ENCODE data around the gene PRKN.
A peak's percentile ranks its signal among the peaks of the same experiment; 100 is the strongest.
"Not testable (repeated sequence)": the region's sequence is repeated elsewhere in the genome, so short reads cannot be mapped to it uniquely, and the experiment has no call there.

Gene PRKN

DNA sequence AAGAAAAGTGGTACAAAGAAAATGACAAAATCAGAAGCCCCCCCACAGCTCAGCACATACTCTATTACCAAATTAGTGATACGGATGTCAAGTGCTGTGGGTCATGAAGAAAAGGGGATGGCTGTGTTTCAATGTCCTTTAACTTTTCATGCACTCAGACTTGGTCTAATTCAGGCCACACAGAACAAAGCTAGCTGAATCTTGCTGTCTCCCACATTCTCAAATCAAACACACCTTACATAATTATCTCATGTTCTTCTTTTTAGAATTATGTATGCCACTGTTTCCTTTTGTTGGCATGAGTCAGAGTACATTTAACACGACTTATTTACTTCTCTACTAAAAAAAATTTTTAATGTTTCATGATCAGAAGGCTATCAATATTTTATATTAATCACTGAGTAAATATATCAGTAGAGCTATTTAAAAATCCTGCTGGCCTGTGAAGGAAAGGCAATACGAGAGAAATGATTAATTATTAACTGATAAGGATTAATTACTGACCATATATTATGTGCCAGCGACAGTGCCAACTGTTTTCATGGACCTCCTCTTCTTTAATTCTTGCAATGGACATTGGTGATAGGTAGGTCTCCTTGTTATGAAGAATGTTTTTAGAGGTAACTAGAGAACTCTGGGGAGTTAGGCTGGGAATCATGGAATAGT is 857.2 kb downstream of the PRKN start:
- DNase-seq = no peak

DNA sequence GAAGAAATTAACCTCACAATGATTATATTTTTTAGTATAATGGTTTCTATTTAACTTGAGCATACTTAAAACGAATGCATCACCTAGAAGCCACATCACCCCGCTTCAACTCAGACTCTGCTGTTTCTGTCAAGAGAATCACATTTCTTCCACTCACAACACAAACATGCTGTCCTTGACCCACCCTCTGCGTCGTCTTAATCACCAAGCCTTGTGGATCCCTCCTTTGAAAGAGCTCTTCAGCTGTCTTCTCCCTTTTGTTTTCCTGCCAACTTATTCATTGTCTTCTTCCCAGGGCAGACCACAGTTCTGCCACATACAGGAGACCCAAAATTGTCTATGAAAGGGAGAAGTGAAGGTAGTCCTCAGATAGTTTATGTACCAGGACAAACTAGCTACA is 858.1 kb downstream of the PRKN start:
- no peak for DNase-seq

DNA sequence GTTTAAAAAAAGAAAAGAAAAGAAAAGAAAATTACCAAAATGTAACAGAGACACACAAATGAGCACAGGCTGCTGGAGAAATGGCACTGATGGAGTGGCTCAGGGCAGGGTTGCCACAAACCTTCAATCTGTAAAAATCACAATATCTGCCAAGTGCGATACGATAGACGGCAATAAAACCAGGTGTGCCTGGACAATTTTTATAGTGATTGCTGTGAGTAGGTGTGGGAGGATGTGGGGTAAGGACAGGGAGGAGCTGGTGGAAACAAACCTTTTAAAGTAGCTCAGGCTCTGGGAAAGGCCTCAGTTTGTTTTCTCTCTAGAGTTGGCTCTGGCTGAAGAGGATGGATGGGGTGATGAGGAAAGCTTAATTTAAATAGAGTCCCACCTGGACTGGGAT is 861.0 kb downstream of the PRKN start:
- no peak for DNase-seq

DNA sequence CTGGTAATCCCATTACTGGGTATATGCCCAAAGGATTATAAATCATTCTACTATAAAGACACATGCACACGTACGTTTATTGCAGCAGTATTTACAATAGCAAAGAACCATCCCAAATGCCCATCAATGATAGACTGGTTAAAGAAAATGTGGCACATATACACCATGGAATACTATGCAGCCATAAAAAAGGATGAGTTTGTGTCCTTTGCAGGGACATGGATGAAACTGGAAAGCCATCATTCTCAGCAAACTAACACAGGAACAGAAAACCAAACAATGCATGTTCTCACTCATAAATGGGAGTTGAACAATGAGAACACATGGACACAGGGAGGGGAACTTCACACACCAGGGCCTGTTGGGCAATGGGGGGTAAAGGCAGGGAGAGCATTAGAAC is 866.5 kb downstream of the PRKN start:
- DNase-seq = not testable (repeated sequence)

DNA sequence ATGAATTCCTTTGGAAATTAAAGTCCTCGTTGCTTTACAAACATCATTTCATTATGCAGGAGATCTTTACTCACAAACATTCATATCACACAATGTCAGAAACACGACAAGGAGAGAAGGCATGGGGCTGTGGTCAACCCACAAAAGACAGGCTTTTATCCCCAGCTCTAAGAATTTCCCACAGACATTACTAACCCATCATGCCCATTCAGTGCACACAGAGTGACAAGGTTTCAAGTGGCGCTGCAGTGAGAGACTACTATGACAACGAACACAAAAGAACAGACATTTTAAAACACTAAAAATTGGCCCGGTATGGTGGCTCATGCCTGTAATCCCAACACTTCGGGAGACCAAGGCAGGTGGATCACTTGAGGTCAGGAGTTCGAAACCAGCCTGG is 873.9 kb downstream of the PRKN start:
- DNase-seq = no peak

DNA sequence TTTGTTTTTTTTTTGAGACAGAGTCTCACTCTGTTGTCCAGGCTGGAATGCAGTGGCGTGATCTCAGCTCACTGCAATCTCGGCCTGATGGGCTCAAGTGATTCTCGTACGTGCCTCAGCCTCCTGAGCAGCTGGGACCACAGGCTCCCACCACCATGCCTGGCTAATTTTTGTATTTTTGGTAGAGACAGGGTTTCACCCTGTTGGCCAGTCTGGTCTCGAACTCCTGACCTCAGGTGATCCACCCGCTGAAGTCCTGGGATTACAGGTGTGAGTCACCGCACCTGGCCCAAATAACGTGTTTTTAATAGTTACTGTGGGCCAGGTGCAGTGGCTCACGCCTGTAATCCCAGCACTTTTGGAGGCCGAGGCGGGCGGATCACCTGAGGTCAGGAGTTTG is 876.1 kb downstream of the PRKN start:
- DNase-seq = not testable (repeated sequence)

DNA sequence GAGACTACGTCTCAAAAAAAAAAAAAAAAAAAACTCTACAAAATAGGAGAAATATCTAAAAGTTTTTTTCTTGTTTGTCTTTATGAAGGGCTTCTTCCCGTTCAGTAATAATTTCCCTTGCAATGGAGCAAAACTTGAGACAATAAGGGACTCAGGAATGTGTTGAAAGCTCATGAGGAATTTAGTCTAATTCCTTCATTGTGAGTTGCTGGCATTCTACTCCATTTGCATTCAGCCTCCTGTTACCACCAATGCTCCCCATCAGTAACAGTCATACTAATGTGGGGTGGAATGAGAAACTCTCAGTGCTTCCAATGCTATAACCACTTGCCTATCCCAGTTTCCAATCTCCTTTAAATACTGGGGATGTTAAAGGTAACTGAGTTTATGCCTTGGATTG is 877.0 kb downstream of the PRKN start:
- no peak for DNase-seq

DNA sequence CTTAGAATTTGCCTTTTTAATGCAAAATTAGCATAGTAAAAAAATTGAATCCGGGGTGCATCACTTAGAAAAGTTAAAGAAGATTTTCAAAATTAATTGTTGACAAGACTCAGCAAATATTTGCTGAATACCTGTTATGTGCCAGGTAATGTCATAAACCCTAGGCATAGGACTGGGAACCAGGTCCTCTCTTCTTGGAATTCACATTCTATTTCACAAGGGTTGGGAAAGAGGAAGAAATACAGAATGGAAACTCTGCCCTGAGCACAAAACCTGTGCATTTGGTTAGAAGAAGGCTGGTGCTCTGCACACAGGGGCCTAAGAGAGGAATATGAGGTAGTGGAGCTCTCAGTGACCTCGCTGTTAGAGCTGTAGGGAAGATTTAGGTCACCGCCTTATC is 879.9 kb downstream of the PRKN start:
- no peak for DNase-seq

DNA sequence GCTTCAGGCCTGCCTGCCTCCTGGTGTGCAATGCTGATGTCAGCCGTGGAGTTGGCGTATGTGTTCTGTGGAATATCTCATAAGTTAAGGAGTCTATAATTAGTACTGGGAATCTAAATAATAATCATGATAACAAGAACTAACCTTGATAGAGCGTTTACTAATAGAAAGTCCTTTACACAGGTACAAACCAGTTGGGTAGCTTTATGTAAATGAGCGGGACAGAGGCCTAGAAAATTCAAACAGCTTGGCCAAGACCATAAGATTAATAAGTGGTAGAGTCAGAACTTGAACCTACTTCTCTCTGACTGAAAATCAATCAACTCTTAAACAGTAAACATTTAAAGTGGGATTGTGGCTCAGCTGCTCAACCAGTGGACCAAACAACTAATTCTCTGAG is 882.8 kb downstream of the PRKN start:
- no peak for DNase-seq

DNA sequence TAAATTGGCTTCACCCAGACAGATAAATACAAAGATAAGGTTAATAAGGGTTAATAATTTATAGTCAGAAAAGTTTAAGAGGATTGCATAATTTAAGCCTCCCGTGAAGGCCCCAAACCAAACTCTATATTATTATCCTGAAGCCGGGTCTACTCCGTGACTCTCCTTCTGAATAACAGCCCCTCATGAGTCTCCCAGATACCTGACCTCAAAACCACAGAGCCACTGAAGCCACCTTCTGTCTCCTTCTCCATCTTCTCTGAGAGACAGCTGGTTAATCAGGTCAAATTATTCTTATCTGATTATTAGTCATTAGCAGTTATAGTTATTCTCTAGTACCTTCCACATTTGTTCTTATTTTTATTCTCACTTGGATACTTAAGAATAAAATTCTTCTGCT is 884.5 kb downstream of the PRKN start:
- no peak for DNase-seq

DNA sequence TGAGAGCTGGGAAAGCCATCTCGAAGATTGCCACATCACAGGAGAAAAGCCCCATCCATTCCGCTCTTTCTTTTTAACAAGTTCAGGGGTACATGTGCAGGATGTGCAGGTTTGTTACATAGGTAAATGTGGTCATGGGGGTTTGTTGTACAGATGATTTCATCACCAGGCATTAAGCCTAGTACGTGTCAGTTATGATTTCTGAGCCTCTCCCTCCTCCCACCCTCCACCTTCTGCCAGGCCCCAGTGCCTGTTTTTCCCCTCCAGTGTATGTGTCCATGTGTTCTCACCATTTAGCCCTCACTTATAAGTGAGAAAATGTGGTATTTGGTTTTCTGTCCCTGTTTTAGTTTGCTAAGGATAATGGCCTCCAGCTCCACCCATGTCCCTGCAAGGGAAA is 887.2 kb downstream of the PRKN start:
- no peak for DNase-seq

DNA sequence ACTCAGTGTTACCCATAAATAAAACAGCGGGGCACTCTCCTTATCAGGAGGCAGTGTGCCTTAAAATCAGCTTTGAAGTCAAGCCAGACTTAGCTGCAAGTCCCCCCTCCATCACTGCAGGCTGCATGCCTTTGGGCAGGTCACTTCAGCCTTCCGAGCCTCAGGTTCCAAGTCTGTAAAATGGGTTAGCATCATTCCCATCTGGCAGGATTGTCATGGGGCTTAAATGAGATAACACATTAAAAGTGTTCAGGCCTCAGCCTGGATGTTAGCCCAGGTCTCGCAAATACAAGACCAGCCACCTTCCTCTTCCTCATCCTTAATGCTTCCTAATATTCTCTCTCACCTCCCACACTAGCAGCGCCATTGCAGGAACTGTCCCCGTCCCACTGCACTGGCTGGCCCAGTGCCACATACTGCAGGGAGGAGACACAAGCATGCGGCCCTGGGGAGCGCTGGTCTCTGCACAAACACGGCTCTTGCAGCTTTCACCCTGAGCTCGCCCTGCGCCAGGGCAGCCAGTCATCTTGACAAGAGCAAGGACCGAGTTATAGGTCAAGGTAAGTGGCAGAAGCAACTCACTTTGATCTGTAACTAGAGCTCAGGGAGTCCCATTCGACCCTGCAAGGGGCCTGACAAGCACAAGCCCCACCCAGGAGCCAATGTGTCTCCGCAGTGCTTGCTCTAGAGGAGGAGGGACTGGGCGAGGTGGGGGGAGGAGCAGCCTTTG is 889.1 kb downstream of the PRKN start:
- no peak for DNase-seq

DNA sequence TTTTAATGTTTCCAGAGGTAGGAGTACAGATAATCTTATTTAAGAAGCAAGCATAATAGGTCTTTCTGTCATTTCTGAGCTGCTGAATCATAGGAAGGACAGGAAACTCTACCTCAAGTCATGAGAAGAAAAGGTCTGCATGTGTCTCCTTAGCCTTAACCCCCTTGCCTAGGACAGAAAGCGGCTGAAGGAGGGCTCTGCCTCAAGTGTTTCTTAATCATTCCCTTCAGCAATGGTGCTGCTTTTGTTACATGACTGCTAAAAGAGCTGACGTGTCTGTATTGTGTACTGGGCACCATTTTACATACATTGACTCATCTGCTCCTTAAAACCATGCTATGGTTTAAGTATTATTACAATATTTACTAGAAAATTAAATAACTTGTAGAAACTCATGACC is 889.7 kb downstream of the PRKN start:
- DNase-seq = no peak

DNA sequence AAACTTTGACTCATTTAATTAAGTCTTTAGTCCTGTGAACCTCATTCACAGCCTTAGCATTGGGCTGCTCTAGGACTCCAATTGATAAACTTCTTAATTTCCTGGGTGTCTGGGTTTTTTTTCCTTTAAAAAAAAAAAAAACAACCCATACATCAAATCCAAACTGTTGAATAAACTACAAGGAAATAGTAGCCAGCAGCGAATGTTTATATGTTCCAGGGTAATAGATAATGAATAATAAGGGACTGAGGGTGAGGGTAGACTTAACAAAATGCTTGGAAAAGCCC is 890.2 kb downstream of the PRKN start:
- DNase-seq = no peak

DNA sequence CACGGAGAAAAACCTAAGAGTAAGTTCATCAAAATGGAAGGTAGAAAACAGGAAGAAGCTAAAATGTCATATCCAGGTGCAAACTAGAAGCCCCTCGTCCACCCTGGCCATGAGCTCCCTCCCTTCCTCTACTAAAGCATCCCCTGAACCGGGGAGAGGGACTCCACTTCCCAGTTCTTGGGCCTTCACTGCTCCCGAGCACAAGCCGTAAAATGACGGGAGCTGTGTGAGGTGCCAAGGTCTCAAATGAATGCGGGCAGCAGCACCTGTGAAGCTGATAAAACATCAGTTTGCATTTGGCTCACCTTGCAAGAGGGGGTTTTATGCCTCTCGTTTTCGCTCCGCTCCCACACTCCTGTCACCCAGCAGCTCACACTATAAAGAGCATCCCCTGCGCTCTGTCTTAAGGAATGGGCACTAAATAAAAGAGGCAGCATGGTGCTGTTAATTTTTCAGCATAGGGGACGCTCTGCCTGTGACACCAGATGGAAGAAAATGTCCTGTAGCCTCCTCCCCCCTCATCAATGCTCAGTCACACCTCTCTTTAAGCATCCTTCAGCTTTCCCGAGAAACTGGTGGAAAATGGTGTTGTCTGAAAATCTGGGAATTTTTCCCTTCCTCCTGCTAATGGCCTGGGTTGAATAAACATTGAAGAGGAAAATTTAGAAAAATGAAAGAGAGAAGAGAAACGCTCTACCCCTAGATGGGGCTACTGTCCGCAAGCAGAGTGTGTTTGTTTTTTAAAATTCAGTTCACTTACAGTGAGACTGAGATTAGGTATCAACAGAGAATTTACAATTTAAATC is 890.7 kb downstream of the PRKN start:
- peak; percentile 2 for DNase-seq

DNA sequence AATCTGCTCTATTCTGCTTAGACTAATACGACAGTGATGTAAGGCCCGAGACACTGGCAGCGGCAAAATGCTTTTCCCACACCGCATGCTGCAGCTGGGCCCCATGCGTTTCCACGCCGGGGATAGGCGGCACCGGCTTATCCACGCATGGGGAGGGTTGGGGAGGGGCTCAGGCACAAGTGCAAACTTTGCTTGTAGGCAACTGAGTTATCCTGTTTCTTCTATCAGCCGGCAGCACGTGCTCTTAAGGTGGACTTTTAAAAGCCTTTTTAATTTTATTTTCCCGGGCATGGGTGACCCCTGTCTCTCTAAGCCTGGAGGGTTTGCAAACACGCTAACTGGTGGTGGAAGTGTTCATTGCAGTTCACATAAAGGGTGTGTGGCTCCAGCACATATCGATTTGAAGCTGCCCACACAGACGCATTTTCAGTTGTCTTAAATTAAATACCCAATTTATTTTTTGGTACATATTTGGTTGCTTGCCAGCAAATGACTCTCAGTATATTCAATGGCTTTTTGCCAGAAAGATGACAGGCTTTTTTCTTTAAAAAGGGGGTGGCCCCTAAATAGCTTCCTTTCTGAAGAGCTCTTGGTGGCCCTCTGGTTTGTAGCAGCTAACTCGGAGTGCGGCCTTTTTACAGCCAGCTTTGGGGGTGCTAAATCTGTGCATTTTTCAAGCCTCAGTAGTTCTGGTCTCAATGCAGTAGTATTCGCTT is 891.9 kb downstream of the PRKN start:
- DNase-seq = no peak

DNA sequence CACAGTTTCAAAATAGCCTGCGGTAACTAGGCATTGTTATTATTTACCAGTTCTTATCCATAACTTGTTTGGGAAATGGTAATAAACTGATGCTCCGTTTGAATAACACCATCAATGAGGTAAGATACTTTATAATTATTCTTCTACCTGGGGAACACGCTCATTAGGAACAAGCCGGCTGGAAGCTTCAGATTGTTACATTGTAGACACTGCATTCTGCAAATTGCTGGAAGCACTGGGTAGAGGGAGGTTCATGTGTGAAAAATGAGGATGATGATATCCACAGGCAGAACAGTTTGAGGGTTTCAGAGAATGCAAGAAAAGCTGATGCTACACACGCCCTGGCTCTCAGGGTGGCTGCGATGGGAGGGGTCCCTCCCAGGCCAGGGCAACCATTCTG is 893.1 kb downstream of the PRKN start:
- no peak for DNase-seq

DNA sequence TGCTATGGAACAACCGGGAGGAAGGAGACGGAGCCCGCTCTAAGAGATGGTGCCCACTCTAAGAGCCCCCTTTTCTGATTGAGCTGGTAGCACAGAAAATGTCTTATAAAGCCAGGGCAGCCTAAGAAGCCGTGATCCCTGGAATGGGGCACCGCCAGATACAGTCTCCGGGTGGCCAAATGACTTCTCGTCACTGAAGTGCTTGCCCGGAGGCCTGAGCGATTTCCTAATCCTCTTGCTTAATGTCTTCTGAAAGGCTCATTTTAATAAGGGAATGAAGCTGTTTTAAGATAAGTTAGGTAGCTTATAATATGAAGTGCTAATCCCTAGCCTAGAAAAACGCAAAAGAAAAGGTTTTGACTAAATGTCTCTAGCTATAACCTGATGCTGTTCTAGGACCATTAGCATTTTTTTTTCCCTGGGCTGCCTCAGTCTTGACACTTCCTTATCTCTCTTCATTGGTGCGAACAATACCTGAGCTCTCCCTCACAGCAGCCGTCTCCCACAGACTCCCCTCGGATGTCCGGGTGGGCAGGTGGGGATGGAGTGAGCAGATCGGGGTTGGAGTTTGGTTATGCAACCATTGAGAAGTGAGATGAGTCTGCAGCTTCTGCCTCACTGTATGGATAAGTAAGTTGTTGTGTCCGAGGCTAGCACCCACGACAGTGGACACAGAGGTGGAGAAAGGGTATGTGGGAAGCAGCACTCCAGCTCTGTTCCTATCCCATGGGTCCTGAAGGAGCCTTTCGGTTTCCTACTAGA is 894.3 kb downstream of the PRKN start:
- no peak for DNase-seq

DNA sequence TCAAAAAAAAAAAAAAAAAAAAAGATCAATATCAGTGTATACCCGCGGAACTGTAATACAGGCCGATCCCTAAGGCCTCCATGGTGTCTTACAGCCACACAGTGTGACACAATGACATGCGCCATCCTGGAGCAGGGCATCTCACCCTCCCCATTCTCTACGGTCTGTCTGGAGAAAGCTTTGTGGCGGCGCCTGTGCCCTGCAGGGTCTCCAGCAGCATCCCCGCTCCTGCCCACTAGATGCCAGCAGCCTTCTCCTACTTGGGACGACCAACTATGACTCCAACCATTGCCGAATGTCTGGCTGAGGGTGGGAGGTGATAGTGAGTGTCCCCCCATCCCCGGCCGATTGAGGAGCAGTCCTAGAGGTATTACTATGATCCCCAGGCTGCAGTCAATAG is 894.9 kb downstream of the PRKN start:
- no peak for DNase-seq

DNA sequence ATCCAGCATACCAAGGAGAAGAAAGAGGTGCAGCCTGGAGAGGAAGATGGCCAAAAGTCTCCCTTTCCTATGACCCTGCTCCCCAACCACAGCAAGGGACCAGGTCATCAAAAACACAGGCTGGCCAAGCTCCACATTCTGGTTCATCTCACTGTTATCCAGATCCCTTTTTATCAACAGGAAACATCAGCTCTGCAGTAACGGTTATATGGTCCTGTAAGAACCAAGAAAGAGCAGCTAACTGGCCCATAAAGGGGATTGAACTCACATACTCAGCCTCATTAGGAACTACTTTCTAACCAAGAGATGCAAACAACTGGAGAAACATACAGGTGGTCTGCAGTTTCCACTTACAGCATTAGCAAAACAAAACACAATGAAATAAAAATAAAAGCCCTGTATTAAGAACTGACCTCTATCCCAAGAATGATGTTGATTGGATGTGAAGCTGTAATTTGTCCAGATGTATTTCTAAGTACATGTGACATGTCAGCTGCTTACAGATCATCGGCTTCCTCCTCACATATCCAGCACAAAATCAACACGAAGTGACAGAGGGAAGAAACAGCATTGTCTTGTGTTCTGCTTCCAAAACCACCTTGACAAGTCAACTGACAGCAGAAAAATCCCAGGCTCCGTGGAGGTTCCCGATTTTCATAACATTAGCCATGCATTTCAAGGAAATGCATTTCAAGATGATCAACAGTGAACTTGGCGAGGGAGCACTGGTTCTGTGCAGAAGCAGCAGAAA is 896.5 kb downstream of the PRKN start:
- DNase-seq = no peak

DNA sequence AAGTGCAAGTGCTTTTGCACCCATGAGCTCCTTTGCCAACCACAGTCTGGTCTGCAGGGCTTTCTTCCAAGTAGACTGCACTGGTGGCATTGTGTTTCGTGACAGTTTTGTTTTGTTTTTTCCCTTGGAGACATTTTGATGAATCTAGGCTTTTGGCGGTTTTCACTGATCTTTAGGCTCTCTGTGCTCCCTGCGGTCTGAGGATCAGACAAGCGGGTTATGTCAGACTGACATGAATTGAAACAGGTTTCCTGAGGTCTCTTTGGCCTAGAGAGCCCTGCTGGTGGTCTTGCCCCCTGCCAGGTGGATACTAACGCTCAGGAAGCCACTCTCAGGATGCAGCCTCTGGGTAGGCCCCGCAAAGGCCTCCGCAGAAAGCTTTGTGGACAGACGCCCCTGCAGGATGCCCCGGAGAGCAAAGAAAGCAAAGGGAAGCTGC is 898.3 kb downstream of the PRKN start:
- DNase-seq = no peak

DNA sequence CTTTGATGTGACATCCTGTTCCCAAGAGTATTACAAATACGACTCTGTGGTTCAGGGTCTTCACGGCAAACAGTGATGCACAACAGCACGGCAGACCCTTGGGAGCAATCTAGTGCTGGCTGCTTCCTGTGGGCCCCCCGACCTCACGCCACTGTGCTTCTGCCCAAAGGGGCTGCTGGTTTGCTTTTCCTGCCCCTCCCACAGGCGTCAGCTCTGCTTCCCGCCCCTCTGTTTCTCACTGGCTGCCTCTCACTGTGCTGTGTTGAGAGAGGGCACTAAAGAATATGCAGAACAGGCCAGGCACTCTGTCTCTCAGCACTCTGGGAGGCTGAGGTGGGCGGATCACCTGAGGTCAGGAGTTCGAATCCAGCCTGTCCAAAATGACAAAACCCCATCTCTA is 899.2 kb downstream of the PRKN start:
- no peak for DNase-seq
